KMS-11 (cell line): ENCODE results near the gene PITX1.

Source experiments
- H2AFZ ChIP-seq: fragments of 200-600 bp; sonication (generic); 2 replicates; pipeline ENCODE4 v1.6.1; 2016; ENCODE audit warnings: antibody characterized with exemption, mixed run types, low read depth
- H3K27ac ChIP-seq: fragments of 200-600 bp; sonication (generic); 2 replicates; pipeline ENCODE4 v1.6.1; 2016; ENCODE audit warnings: mild to moderate bottlenecking, mixed run types
- H3K27me3 ChIP-seq: fragments of 200-600 bp; sonication (generic); 2 replicates; pipeline ENCODE4 v1.6.1; 2017; ENCODE audit warnings: mild to moderate bottlenecking, low read depth, mixed run types, moderate library complexity; ENCODE audit not compliant: insufficient read depth
- H3K36me3 ChIP-seq: fragments of 200-600 bp; sonication (generic); 2 replicates; pipeline ENCODE4 v1.6.1; 2017; ENCODE audit warnings: mild to moderate bottlenecking, mixed run types; ENCODE audit not compliant: insufficient read depth
- H3K4me1 ChIP-seq: fragments of 200-600 bp; sonication (generic); 2 replicates; pipeline ENCODE4 v1.6.1; 2016; ENCODE audit warnings: mild to moderate bottlenecking, low read depth, mixed run types; ENCODE audit not compliant: poor library complexity, severe bottlenecking
- H3K4me2 ChIP-seq: fragments of 200-600 bp; sonication (generic); 2 replicates; pipeline ENCODE4 v1.7.0; 2016; ENCODE audit warnings: mild to moderate bottlenecking, mixed run types
- H3K4me3 ChIP-seq: fragments of 200-600 bp; sonication (generic); IDR thresholded peaks from 2 replicates; pipeline ENCODE4 v1.6.1; 2017; ENCODE audit warnings: low read depth, low read length, mixed read lengths; ENCODE audit not compliant: insufficient read depth
- H3K79me2 ChIP-seq: fragments of 200-600 bp; sonication (generic); 2 replicates; pipeline ENCODE4 v1.6.1; 2016; ENCODE audit warnings: low read depth, mixed run types; ENCODE audit not compliant: insufficient read depth
- H3K9ac ChIP-seq: fragments of 200-600 bp; sonication (generic); 2 replicates; pipeline ENCODE4 v1.6.1; 2016; ENCODE audit warnings: mild to moderate bottlenecking, mixed run types
- H4K20me1 ChIP-seq: fragments of 200-600 bp; sonication (generic); 2 replicates; pipeline ENCODE4 v1.6.1; 2016; ENCODE audit warnings: mild to moderate bottlenecking, mixed run types; ENCODE audit not compliant: insufficient read depth
- TF ChIP-seq, protein P1 (sequence below): fragments of 200-600 bp; sonication (generic); conservative IDR thresholded peaks from 2 replicates; pipeline ENCODE4 v1.6.1; 2017; ENCODE audit warnings: low read depth, mild to moderate bottlenecking, antibody characterized with exemption, low read length, moderate library complexity, mixed read lengths

PITX1 gene

DNA sequence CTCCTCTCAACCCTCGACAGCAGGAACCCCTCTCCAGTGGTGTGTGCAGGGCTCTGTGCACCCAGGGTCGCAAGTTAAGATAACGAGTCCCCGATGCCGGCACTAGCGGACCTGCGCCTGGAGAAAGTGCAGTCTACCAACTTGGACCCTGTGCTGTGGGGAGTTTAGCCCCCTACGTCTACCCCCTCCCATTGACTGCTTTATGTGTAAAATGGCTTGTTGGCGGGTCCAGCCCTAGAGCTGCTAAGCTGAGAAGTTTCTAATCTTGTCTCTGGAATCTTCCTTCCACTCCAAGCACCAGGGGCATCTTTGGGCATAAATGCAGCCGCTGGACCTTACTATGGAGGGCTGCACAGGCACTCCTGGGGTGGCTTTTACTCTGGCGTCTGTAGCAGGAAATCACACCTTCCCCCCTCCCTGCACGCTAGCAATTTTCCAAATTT lies 7.1 kb upstream of the PITX1 start:
- Histone ChIP-seq H3K27me3 (no peaks in the 10 kb centered on the region), H4K20me1 (no peaks in the 10 kb centered on the region), H3K79me2 (no peaks in the 10 kb centered on the region), H3K4me2 (no peak overlapping the region), H3K4me3 (no peak overlapping the region), H3K27ac (no peak overlapping the region), H3K4me1 (no peaks in the 10 kb centered on the region), H2AFZ (no peak overlapping the region), H3K9ac (no peak overlapping the region), H3K36me3 (no peaks in the 10 kb centered on the region)
- TF ChIP-seq, protein P1, sequence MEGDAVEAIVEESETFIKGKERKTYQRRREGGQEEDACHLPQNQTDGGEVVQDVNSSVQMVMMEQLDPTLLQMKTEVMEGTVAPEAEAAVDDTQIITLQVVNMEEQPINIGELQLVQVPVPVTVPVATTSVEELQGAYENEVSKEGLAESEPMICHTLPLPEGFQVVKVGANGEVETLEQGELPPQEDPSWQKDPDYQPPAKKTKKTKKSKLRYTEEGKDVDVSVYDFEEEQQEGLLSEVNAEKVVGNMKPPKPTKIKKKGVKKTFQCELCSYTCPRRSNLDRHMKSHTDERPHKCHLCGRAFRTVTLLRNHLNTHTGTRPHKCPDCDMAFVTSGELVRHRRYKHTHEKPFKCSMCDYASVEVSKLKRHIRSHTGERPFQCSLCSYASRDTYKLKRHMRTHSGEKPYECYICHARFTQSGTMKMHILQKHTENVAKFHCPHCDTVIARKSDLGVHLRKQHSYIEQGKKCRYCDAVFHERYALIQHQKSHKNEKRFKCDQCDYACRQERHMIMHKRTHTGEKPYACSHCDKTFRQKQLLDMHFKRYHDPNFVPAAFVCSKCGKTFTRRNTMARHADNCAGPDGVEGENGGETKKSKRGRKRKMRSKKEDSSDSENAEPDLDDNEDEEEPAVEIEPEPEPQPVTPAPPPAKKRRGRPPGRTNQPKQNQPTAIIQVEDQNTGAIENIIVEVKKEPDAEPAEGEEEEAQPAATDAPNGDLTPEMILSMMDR, result no peak

DNA sequence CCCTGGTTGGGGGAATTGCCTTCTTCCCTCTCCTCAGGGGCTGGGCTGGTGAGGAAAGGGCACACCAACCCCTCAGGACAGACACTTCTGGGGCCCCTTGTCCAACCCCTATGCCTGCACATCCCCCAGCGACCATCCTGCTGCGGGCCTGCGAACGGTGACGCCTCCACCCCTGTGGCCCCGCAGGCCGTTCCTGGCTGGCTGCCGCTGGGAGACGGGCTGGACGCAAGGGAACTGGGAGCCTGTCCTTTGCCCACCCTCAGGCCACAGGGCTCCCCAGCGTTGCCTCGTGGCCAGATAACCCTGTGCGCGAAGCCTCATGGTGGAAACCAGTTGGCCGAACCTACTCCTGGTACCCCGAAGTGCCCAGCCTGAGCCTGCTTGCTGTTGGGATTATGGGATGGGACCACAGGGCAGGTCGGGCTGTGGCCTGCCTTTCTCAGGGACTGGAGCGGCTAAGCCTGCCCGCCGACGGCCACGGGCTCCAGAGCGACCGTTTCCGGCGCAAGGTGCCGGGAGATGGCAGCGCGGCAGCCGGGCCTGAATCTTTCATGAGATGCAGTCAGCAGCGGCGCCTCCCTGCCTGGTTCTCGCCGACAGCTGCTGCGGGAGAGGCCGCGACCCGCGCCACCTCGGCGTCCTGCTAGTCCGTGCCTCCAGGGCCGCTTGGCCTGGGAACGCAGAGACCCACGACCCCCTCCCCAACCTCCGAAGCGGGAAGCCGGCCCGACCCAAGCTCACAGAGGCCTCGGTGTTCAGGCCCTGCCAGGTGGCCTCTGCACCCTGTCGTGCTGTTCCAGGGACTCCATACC lies 6.5 kb upstream of the PITX1 start:
- no peaks in the 10 kb centered on the region for H3K79me2 ChIP-seq
- no peak overlapping the region for H3K9ac ChIP-seq
- H3K4me1 ChIP-seq, result no peaks in the 10 kb centered on the region
- TF ChIP-seq, protein P1, result no peak
- no peaks in the 10 kb centered on the region for H4K20me1 ChIP-seq
- no peak overlapping the region for H2AFZ ChIP-seq
- H3K4me3 ChIP-seq, result no peak overlapping the region
- no peak overlapping the region for H3K4me2 ChIP-seq
- H3K27me3 ChIP-seq, result no peaks in the 10 kb centered on the region
- H3K36me3 ChIP-seq, result no peaks in the 10 kb centered on the region
- H3K27ac ChIP-seq, result no peak overlapping the region

DNA sequence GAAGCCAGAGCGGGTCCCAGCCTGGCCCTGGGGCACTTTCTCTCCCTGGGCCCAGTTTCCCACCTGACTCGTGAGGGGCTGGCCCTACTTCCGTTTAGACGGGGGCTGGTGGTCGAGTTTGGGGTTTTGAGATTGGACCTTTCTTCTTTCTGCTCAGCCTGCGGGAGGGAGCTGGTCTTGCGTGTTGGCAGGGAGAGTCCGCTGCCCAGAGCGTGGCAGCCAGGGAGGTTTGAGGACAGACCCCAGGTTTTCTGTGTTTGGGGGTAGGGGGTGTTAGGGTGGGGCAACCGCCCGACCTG lies 6.0 kb upstream of the PITX1 start:
- Histone ChIP-seq H2AFZ (no peak overlapping the region), H3K27me3 (no peaks in the 10 kb centered on the region), H3K9ac (no peak overlapping the region), H3K79me2 (no peaks in the 10 kb centered on the region), H3K27ac (no peak overlapping the region), H3K4me1 (peaks cover under 1% of the 10 kb centered on the region), H3K4me3 (no peak overlapping the region), H3K4me2 (no peak overlapping the region), H3K36me3 (no peaks in the 10 kb centered on the region), H4K20me1 (no peaks in the 10 kb centered on the region)
- TF ChIP-seq, protein P1, result no peak

DNA sequence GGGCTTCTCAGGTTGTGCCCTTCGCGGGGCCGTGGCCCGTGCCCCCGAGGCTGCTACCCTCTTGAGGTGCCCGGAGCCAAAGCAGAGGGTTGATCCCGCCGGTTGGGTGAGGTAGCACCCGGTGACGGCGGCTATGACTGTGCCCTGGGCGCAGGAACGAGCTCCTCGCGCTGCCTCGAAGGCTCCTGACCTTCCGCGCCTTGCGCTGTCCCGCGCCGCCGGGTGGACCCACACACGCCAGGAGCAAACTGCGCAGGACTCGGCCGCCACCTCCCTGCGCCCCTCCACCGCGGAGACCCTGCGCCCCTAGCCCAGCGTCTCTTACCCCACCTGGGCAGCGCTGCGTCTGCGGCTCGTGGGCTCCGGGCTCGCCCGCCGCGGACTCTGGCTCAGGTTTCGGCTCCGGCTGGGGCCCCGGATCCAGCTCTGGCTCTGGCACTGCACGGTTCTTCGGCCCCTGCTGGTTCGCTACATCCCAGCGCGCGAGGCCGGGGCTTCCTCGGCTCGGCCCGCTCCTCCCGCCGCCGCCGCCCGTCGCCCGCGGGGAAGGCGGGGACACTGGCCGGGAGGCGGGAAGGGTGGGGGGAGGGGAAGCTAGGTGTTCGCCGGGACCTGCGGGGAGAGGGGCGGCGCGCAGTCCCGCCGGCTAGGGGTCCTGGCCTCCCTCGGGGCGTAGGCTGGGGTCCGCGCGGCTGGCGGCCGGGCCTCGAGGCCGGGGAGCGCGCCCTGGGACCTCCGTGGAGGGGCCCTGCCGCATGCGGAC lies 5.4 kb upstream of the PITX1 start:
- TF ChIP-seq, protein P1, result no peak
- H3K9ac ChIP-seq, result no peak overlapping the region
- no peaks in the 10 kb centered on the region for H3K79me2 ChIP-seq
- no peaks in the 10 kb centered on the region for H3K36me3 ChIP-seq
- H3K4me1 ChIP-seq, result peaks cover 5% of the 10 kb centered on the region
- no peak overlapping the region for H2AFZ ChIP-seq
- no peaks in the 10 kb centered on the region for H3K27me3 ChIP-seq
- no peak overlapping the region for H3K4me2 ChIP-seq
- H3K27ac ChIP-seq, result no peak overlapping the region
- H4K20me1 ChIP-seq, result no peaks in the 10 kb centered on the region
- no peak overlapping the region for H3K4me3 ChIP-seq
